Erythroblast (primary cell): ENCODE measurements around the gene GSC2.

Experiments
- GATA1 ChIP-seq: IDR thresholded peaks from 2 replicates; pipeline ENCODE4 v1.6.1; 2011; ENCODE audit warnings: low read depth, mild to moderate bottlenecking, control low read depth, low read length, moderate library complexity
- POLR2A ChIP-seq: IDR thresholded peaks from 2 replicates; pipeline ENCODE4 v1.6.1; 2011; ENCODE audit warnings: mild to moderate bottlenecking, low read length

GRCh38 chr22:19108807-19109197 is 41.3 kb downstream of the GSC2 start:
- no peak for TF ChIP-seq POLR2A
- no peak for TF ChIP-seq GATA1
